Measurements from ENCODE around the gene MCC. TPM values are rescaled to one million over a fixed set of nuclear protein-coding genes. Genes with fewer than 3 reads are reported as not detected.
"Not testable (repeated sequence)": the region's sequence is repeated elsewhere in the genome, so short reads cannot be mapped to it uniquely, and the experiment has no call there.

The MCC gene
- total RNA-seq, 1 donor from 2014 or later: 1.1 TPM

- Mint-ChIP-seq H3K9me3 (no peaks in the 10 kb centered on the region), H3K36me3 (ENCODE audit: low read depth) (no peaks in the 10 kb centered on the region), H3K4me1 (peaks cover 2% of the 10 kb centered on the region), H3K27me3 (peaks cover 8% of the 10 kb centered on the region), H3K4me3 (no peak overlapping the region), H3K27ac (no peak overlapping the region)
- DNase-seq: no peak
- intact Hi-C loops (cut with micrococcal nuclease): no loop called here
Observed at GRCh38 chr5:113091622-113092021, 396.6 kb downstream of the MCC start.

GRCh38 chr5:113090336-113091106 lies 397.7 kb downstream of the MCC start:
- Mint-ChIP-seq H3K27ac (no peak overlapping the region), H3K9me3 (no peaks in the 10 kb centered on the region), H3K4me1 (peaks cover 2% of the 10 kb centered on the region), H3K4me3 (no peak overlapping the region), H3K27me3 (peaks cover 8% of the 10 kb centered on the region), H3K36me3 (ENCODE audit: low read depth) (no peaks in the 10 kb centered on the region)
- no peak for DNase-seq
- intact Hi-C loops (cut with micrococcal nuclease): no loop called here

GRCh38 chr5:113089653-113090335 lies 398.5 kb downstream of the MCC start:
- DNase-seq: no peak
- Mint-ChIP-seq H3K4me1 (peaks cover 2% of the 10 kb centered on the region), H3K4me3 (no peak overlapping the region), H3K9me3 (no peaks in the 10 kb centered on the region), H3K27me3 (peaks cover 8% of the 10 kb centered on the region), H3K27ac (no peak overlapping the region), H3K36me3 (ENCODE audit: low read depth) (no peaks in the 10 kb centered on the region)
- intact Hi-C loops (cut with micrococcal nuclease): no loop called here

GRCh38 chr5:113087976-113088514 lies 400.2 kb downstream of the MCC start:
- no peaks in the 10 kb centered on the region for H3K9me3 Mint-ChIP-seq
- intact Hi-C loops (cut with micrococcal nuclease): no loop called here
- peaks cover 2% of the 10 kb centered on the region for H3K4me1 Mint-ChIP-seq
- H3K4me3 Mint-ChIP-seq: no peak overlapping the region
- no peak overlapping the region for H3K27ac Mint-ChIP-seq
- H3K36me3 Mint-ChIP-seq (ENCODE audit: low read depth): no peaks in the 10 kb centered on the region
- peaks cover 8% of the 10 kb centered on the region for H3K27me3 Mint-ChIP-seq
- no peak for DNase-seq

GRCh38 chr5:113085880-113086409 lies 402.3 kb downstream of the MCC start:
- H3K27ac Mint-ChIP-seq: no peak overlapping the region
- intact Hi-C loops (cut with micrococcal nuclease): no loop called here
- peaks cover 8% of the 10 kb centered on the region for H3K27me3 Mint-ChIP-seq
- H3K9me3 Mint-ChIP-seq: no peaks in the 10 kb centered on the region
- no peak overlapping the region for H3K4me3 Mint-ChIP-seq
- no peaks in the 10 kb centered on the region for H3K4me1 Mint-ChIP-seq
- no peak for DNase-seq
- H3K36me3 Mint-ChIP-seq (ENCODE audit: low read depth): no peaks in the 10 kb centered on the region

GRCh38 chr5:113085084-113085414 lies 403.2 kb downstream of the MCC start:
- H3K27ac Mint-ChIP-seq: no peak overlapping the region
- H3K4me1 Mint-ChIP-seq: no peaks in the 10 kb centered on the region
- H3K27me3 Mint-ChIP-seq: peaks cover 5% of the 10 kb centered on the region
- intact Hi-C loops (cut with micrococcal nuclease): no loop called here
- H3K4me3 Mint-ChIP-seq: no peak overlapping the region
- no peaks in the 10 kb centered on the region for H3K36me3 Mint-ChIP-seq (ENCODE audit: low read depth)
- no peaks in the 10 kb centered on the region for H3K9me3 Mint-ChIP-seq
- no peak for DNase-seq

GRCh38 chr5:113084402-113085083 lies 403.7 kb downstream of the MCC start:
- Mint-ChIP-seq H3K4me1 (no peaks in the 10 kb centered on the region), H3K9me3 (no peaks in the 10 kb centered on the region), H3K36me3 (ENCODE audit: low read depth) (no peaks in the 10 kb centered on the region), H3K27me3 (peaks cover 5% of the 10 kb centered on the region), H3K27ac (no peak overlapping the region), H3K4me3 (no peak overlapping the region)
- DNase-seq: no peak
- intact Hi-C loops (cut with micrococcal nuclease): no loop called here

- Mint-ChIP-seq H3K36me3 (ENCODE audit: low read depth) (no peaks in the 10 kb centered on the region), H3K9me3 (no peaks in the 10 kb centered on the region), H3K4me1 (no peaks in the 10 kb centered on the region), H3K27ac (no peak overlapping the region), H3K4me3 (no peak overlapping the region), H3K27me3 (peaks cover 2% of the 10 kb centered on the region)
- DNase-seq: no peak
- intact Hi-C loops (cut with micrococcal nuclease): no loop called here
Observed at GRCh38 chr5:113083481-113083880, 404.8 kb downstream of the MCC start.

- Mint-ChIP-seq H3K36me3 (ENCODE audit: low read depth) (peaks cover under 1% of the 10 kb centered on the region), H3K9me3 (peaks cover 2% of the 10 kb centered on the region), H3K4me1 (no peaks in the 10 kb centered on the region), H3K4me3 (no peak overlapping the region), H3K27ac (no peak overlapping the region), H3K27me3 (peaks cover 1% of the 10 kb centered on the region)
- DNase-seq: no peak
- intact Hi-C loops (cut with micrococcal nuclease): no loop called here
Observed at GRCh38 chr5:113082547-113082905, 405.7 kb downstream of the MCC start.

GRCh38 chr5:113081881-113082546 lies 406.2 kb downstream of the MCC start:
- Mint-ChIP-seq H3K27ac (no peak overlapping the region), H3K9me3 (peaks cover 7% of the 10 kb centered on the region), H3K27me3 (peaks cover 5% of the 10 kb centered on the region), H3K4me1 (no peaks in the 10 kb centered on the region), H3K36me3 (ENCODE audit: low read depth) (peaks cover 2% of the 10 kb centered on the region), H3K4me3 (no peak overlapping the region)
- no peak for DNase-seq
- intact Hi-C loops (cut with micrococcal nuclease): no loop called here

GRCh38 chr5:113081091-113081839 lies 407.0 kb downstream of the MCC start:
- H3K36me3 Mint-ChIP-seq (ENCODE audit: low read depth): peaks cover 4% of the 10 kb centered on the region
- peaks cover 5% of the 10 kb centered on the region for H3K27me3 Mint-ChIP-seq
- DNase-seq: no peak
- no peak overlapping the region for H3K27ac Mint-ChIP-seq
- H3K4me1 Mint-ChIP-seq: no peaks in the 10 kb centered on the region
- intact Hi-C loops (cut with micrococcal nuclease): no loop called here
- no peak overlapping the region for H3K4me3 Mint-ChIP-seq
- H3K9me3 Mint-ChIP-seq: peaks cover 8% of the 10 kb centered on the region

- H3K4me3 Mint-ChIP-seq; intact Hi-C loops (cut with micrococcal nuclease); H3K36me3 Mint-ChIP-seq (ENCODE audit: low read depth); DNase-seq; H3K27me3 Mint-ChIP-seq; H3K4me1 Mint-ChIP-seq; H3K27ac Mint-ChIP-seq: not testable (repeated sequence)
- H3K9me3 Mint-ChIP-seq: peaks cover 11% of the 10 kb centered on the region
Observed at GRCh38 chr5:113076649-113077048, 411.6 kb downstream of the MCC start.

GRCh38 chr5:113075019-113075418 lies 413.2 kb downstream of the MCC start:
- peaks cover 6% of the 10 kb centered on the region for H3K36me3 Mint-ChIP-seq (ENCODE audit: low read depth)
- no peak overlapping the region for H3K4me3 Mint-ChIP-seq
- no peak for DNase-seq
- intact Hi-C loops (cut with micrococcal nuclease): no loop called here
- H3K4me1 Mint-ChIP-seq: peaks cover 3% of the 10 kb centered on the region
- H3K27me3 Mint-ChIP-seq: peaks cover 5% of the 10 kb centered on the region
- no peak overlapping the region for H3K27ac Mint-ChIP-seq
- H3K9me3 Mint-ChIP-seq: peaks cover 11% of the 10 kb centered on the region

Measured in activated CD4-positive, alpha-beta T cell treated with anti-CD3 and anti-CD28 coated beads, Interleukin-2, amount 10 ng/mL, durations not matched to agents 24 days and 14 days (primary cell).